Keratinocyte (primary cell): ENCODE measurements around the gene CTSD. TPM values are rescaled to one million over a fixed set of nuclear protein-coding genes. Genes with fewer than 3 reads are reported as not detected.

Experiments used
- DNase-seq: peaks from one replicate; pipeline ENCODE4 v3.0.0-alpha.2; 2011; ENCODE audit warnings: low read depth, missing footprints, low spot score
- FAIRE-seq: peaks from 2 replicates; lab custom pipeline; 2011; peaks lifted over from hg19 to GRCh38; lab: Jason Lieb, UNC
- H2AFZ ChIP-seq: 2 replicates; pipeline ENCODE4 v1.6.0; 2012; ENCODE audit warnings: low read length, control low read depth, inconsistent platforms; ENCODE audit not compliant: control insufficient read depth
- H3K27ac ChIP-seq: 2 replicates; pipeline ENCODE4 v1.5.1; 2011; ENCODE audit warnings: low read length; ENCODE audit not compliant: control insufficient read depth, insufficient read depth
- H3K27me3 ChIP-seq: 3 replicates; pipeline ENCODE4 v1.6.0; 2011; ENCODE audit warnings: low read length; ENCODE audit not compliant: control insufficient read depth, insufficient read depth; ENCODE audit errors: extremely low read depth
- H3K36me3 ChIP-seq, 2 experiments: 2 replicates in 1 of 2; 3 replicates in 1 of 2; pipeline ENCODE4 v1.5.1; 2011; ENCODE audit warnings: low read length in 2 of 2, mild to moderate bottlenecking in 1 of 2; ENCODE audit not compliant: control insufficient read depth in 2 of 2, insufficient read depth in 2 of 2; ENCODE audit errors: extremely low read depth in 1 of 2
- H3K4me1 ChIP-seq: 3 replicates; pipeline ENCODE4 v1.5.1; 2011; ENCODE audit warnings: low read length; ENCODE audit not compliant: control insufficient read depth, insufficient read depth; ENCODE audit errors: extremely low read depth
- H3K4me2 ChIP-seq: 3 replicates; pipeline ENCODE4 v1.6.0; 2011; ENCODE audit warnings: low read depth, low read length; ENCODE audit not compliant: control insufficient read depth, insufficient read depth; ENCODE audit errors: extremely low read depth
- H3K4me3 ChIP-seq, 3 experiments: fragments of 200-600 bp in 1 of 3; sonication (generic) in 1 of 3; 2 replicates in 2 of 3; 3 replicates in 1 of 3; pipeline ENCODE4 v1.5.1; 2011 to 2016; ENCODE audit warnings: low read length in 3 of 3, mild to moderate bottlenecking in 3 of 3, control low read depth in 2 of 3, inconsistent platforms in 1 of 3, low read depth in 1 of 3, mixed read lengths in 1 of 3, mixed run types in 1 of 3, moderate library complexity in 1 of 3; ENCODE audit not compliant: control insufficient read depth in 2 of 3, insufficient read depth in 2 of 3; ENCODE audit errors: extremely low read depth in 1 of 3
- H3K79me2 ChIP-seq: 2 replicates; pipeline ENCODE4 v1.6.0; 2012; ENCODE audit warnings: low read length; ENCODE audit not compliant: control insufficient read depth, insufficient read depth
- H3K9ac ChIP-seq: 3 replicates; pipeline ENCODE4 v1.6.0; 2011; ENCODE audit warnings: low read length; ENCODE audit not compliant: control insufficient read depth, insufficient read depth; ENCODE audit errors: extremely low read depth
- H3K9me1 ChIP-seq: 3 replicates; pipeline ENCODE4 v1.6.0; 2011; ENCODE audit warnings: low read length; ENCODE audit not compliant: control insufficient read depth, insufficient read depth; ENCODE audit errors: extremely low read depth
- H3K9me3 ChIP-seq: 2 replicates; pipeline ENCODE4 v1.5.1; 2012; ENCODE audit warnings: low read depth, low read length; ENCODE audit not compliant: control insufficient read depth
- H4K20me1 ChIP-seq: 3 replicates; pipeline ENCODE4 v1.6.0; 2011; ENCODE audit warnings: low read length; ENCODE audit not compliant: control insufficient read depth, insufficient read depth; ENCODE audit errors: extremely low read depth
- EZH2 ChIP-seq: IDR thresholded peaks from one replicate; pipeline ENCODE4 v1.6.1; 2012; ENCODE audit warnings: inconsistent platforms, mild to moderate bottlenecking, low read length, moderate library complexity
- dilution Hi-C: fragments of 300-500 bp; cut with MboI; formaldehyde crosslinking; loops from one replicate; pipeline ENCODE4 v1.7.0; 2020; ENCODE audit warnings: low sequenced_read_pairs; ENCODE audit not compliant: extremely low pct_ligation_motif_present
- polyA plus RNA-seq, 5 experiments: library from polyadenylated mRNA; depleted of rRNA in 3 of 5; stranded (reverse) in 3 of 5; stranded (forward) in 1 of 5; unstranded in 1 of 5; fragments of >200 nt; gene quantifications; 1 replicate in 1 of 5; 2 replicates in 3 of 5; 3 replicates in 1 of 5; pipeline versions ENCODE4 v1.2.1 to v1.2.3, GENCODE V29; 2011 to 2012; ENCODE audit warnings: missing spikeins in 2 of 5, low read depth in 1 of 5, low replicate concordance in 1 of 5
- TF ChIP-seq, protein P1 (sequence below), 3 experiments: IDR thresholded peaks in 1 of 3; conservative IDR thresholded peaks in 1 of 3; optimal IDR thresholded peaks in 1 of 3; 2 replicates in 2 of 3; 3 replicates in 1 of 3; pipeline versions ENCODE3 to v1.5.1; 2011; ENCODE audit warnings: low read length in 3 of 3, mild to moderate bottlenecking in 3 of 3, moderate library complexity in 2 of 3, control low read depth in 1 of 3, inconsistent platforms in 1 of 3; ENCODE audit not compliant: insufficient read depth in 2 of 3; ENCODE audit errors: extremely low read depth in 1 of 3

The CTSD gene
- polyA plus RNA-seq, 1 donor (not counting 4 experiments of a cell fraction or from before 2014, with no cell fraction given): 152 TPM

DNA sequence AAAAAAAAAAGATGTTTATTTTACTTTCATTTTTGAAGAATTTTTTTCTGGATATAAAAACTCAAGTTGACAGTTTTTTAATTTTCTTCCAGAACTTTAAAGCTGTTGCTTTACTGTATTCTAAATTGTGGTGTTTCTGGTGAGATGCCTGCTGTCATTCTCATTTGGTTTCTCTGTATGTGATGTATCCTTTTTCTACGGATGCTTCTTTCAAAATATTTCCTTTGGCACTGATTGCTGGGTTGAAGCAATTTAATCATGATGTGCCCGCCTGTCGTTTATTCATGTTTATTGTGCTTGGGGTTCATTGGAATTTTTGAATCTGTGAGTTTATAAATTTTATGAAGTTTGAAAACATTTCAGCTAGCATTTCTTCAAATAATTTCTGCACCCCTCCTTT lies 29.4 kb upstream of the CTSD start:
- Histone ChIP-seq H2AFZ (no peak overlapping the region), H3K27me3 (no peaks in the 10 kb centered on the region), H3K9ac (no peak overlapping the region), H3K9me3 (no peaks in the 10 kb centered on the region), H3K36me3 (no peaks in the 10 kb centered on the region), H3K9me1 (no peaks in the 10 kb centered on the region), H3K4me1 (peaks cover 12% of the 10 kb centered on the region), H3K79me2 (no peaks in the 10 kb centered on the region), H3K4me2 (no peak overlapping the region), H3K4me3 (no peak overlapping the region), H4K20me1 (no peaks in the 10 kb centered on the region), H3K27ac (no peak overlapping the region)
- FAIRE-seq: no peak
- TF ChIP-seq EZH2: no peak
- TF ChIP-seq, protein P1, sequence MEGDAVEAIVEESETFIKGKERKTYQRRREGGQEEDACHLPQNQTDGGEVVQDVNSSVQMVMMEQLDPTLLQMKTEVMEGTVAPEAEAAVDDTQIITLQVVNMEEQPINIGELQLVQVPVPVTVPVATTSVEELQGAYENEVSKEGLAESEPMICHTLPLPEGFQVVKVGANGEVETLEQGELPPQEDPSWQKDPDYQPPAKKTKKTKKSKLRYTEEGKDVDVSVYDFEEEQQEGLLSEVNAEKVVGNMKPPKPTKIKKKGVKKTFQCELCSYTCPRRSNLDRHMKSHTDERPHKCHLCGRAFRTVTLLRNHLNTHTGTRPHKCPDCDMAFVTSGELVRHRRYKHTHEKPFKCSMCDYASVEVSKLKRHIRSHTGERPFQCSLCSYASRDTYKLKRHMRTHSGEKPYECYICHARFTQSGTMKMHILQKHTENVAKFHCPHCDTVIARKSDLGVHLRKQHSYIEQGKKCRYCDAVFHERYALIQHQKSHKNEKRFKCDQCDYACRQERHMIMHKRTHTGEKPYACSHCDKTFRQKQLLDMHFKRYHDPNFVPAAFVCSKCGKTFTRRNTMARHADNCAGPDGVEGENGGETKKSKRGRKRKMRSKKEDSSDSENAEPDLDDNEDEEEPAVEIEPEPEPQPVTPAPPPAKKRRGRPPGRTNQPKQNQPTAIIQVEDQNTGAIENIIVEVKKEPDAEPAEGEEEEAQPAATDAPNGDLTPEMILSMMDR (optimal IDR thresholded peaks at IDR 0.05 in 1 of 3, IDR thresholded peaks at IDR 0.05 in 1 of 3, conservative IDR thresholded peaks at IDR 0.05 in 1 of 3; ENCODE audit: extremely low read depth in 1 of 3, insufficient read depth in 2 of 3, low read length in 3 of 3): no peak
- DNase-seq: no peak
- dilution Hi-C loops: no loop called here

DNA sequence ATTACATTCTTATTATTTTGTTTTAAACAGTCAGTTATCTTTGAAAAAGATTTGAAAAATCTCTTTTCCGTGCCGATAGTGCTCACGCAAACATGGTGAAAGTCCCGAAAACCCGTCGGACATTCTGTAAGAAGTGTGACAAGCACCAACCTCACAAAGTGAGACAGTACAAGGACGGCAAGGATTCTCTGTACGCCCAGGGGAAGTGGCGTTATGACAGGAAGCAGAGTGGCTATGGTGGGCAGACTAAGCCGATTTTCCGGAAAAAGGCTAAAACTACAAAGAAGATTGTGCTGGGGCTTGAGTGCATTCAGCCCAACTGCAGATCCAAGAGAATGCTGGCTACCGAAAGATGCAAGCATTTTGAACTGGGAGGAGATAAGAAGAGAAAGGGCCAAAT lies 28.7 kb upstream of the CTSD start:
- no peak for DNase-seq
- peaks cover 12% of the 10 kb centered on the region for H3K4me1 ChIP-seq
- H4K20me1 ChIP-seq: no peaks in the 10 kb centered on the region
- no peak overlapping the region for H2AFZ ChIP-seq
- H3K4me3 ChIP-seq: no peak overlapping the region
- TF ChIP-seq, protein P1 (optimal IDR thresholded peaks at IDR 0.05 in 1 of 3, IDR thresholded peaks at IDR 0.05 in 1 of 3, conservative IDR thresholded peaks at IDR 0.05 in 1 of 3; ENCODE audit: extremely low read depth in 1 of 3, insufficient read depth in 2 of 3, low read length in 3 of 3): no peak
- TF ChIP-seq EZH2: no peak
- H3K9ac ChIP-seq: no peak overlapping the region
- no peak overlapping the region for H3K27ac ChIP-seq
- no peaks in the 10 kb centered on the region for H3K36me3 ChIP-seq
- no peaks in the 10 kb centered on the region for H3K9me3 ChIP-seq
- H3K9me1 ChIP-seq: no peaks in the 10 kb centered on the region
- no peaks in the 10 kb centered on the region for H3K27me3 ChIP-seq
- H3K79me2 ChIP-seq: no peaks in the 10 kb centered on the region
- no peak overlapping the region for H3K4me2 ChIP-seq
- no peak for FAIRE-seq
- dilution Hi-C loops: no loop called here
